Bronchial smooth muscle cell (primary cell): ENCODE data around the gene MAGEA4. TPM values are rescaled to one million over a fixed set of nuclear protein-coding genes. Genes with fewer than 3 reads are reported as not detected.

ENCODE experiments used
- total RNA-seq: library from RNA; depleted of rRNA; stranded (reverse); fragments of >200 nt; gene quantifications from 2 replicates; pipeline ENCODE4 v1.2.1, GENCODE V29; 2014

Gene MAGEA4
- total RNA-seq, result not detected in 2 replicates

GRCh38 chrX:151912780-151913179 lies at the start of gene MAGEA4:
Gene MAGEA4 (plus strand): TSS chrX:151912889. CDS start chrX:151923665, 10,776 bp downstream.

Other genes starting within 250 kb of the MAGEA4 start
- gene PRRG3, start 217.4 kb upstream of the MAGEA4 start, total RNA-seq, result 0.34 and 0.47 TPM in 2 replicates
- not detected in 2 replicates for gene FATE1, start 196.9 kb upstream of the MAGEA4 start, total RNA-seq
- not detected in 2 replicates for gene CNGA2, start 178.1 kb upstream of the MAGEA4 start, total RNA-seq
- gene GABRE, start 61.8 kb downstream of the MAGEA4 start, total RNA-seq, result 5.2 and 11.0 TPM in 2 replicates
- gene MAGEA10, start 225.7 kb downstream of the MAGEA4 start, total RNA-seq, result not detected in 2 replicates